Measurements from ENCODE around the gene COG5. TPM values are rescaled to one million over a fixed set of nuclear protein-coding genes. Genes with fewer than 3 reads are reported as not detected.

Gene COG5
- total and polyA plus RNA-seq, 2 of the 4 experiments (the other 2 are of a cell fraction) = 18.5 to 27.4 TPM

GRCh38 chr7:107212725-107213124 is 351.0 kb downstream of the COG5 start:
- peaks cover 3% of the 10 kb centered on the region; the same call in 1 of the 2 replicates for H3K9me1 ChIP-seq (ENCODE audit: insufficient read depth, low read length)
- H2AK5ac ChIP-seq (ENCODE audit: low read depth, low read length) = no peak overlapping the region
- no peak overlapping the region for H3K56ac ChIP-seq (ENCODE audit: extremely low read depth, insufficient read depth, low read length)
- H3K27ac ChIP-seq (ENCODE audit: insufficient read depth, low read length) = no peak overlapping the region
- peaks cover 5% of the 10 kb centered on the region for H3K36me3 ChIP-seq (ENCODE audit: control insufficient read depth, insufficient read depth, low read length)
- H3K9me3 ChIP-seq (ENCODE audit: control insufficient read depth, insufficient read depth, low read length) = no peaks in the 10 kb centered on the region; the same call in 1 of the 2 replicates
- WGBS, 2 experiments (ENCODE audit: extremely low coverage in 2 of 2, insufficient read length in 1 of 2) = no CpG with 5 or more reads among the region's 2 CpGs
- H2BK20ac ChIP-seq (ENCODE audit: low read depth, low read length) = no peak overlapping the region
- H3K79me1 ChIP-seq (ENCODE audit: low read depth in 1 of 2, low read length in 2 of 2) = peaks cover 0 to 4% of the 10 kb centered on the region in 2 experiments; a peak in 3 of 4 replicates
- BruUV-seq (replicated peaks) = no TSS peak
- peaks cover 4% of the 10 kb centered on the region; the same call in 1 of the 2 replicates for H3K4me1 ChIP-seq (ENCODE audit: control insufficient read depth, insufficient read depth, low read length)
- no peak overlapping the region for H2BK15ac ChIP-seq (ENCODE audit: low read depth, low read length)
- no peak overlapping the region for H3K9ac ChIP-seq (ENCODE audit: low read depth, low read length)
- H2AFZ ChIP-seq (replicated peaks; ENCODE audit: low read length, poor library complexity) = no peak overlapping the region
- no peak overlapping the region for H4K8ac ChIP-seq (ENCODE audit: low read depth in 2 of 2, low read length in 2 of 2)
- no peak for DNase-seq
- H3K4me2 ChIP-seq (ENCODE audit: low read depth, low read length) = no peak overlapping the region
- ChIA-PET CTCF (interaction anchor here (0.7 to 1.0 kb wide), 2 partner anchors 29 to 122 kb away, joined by 3 read pairs; no protein-coding TSS in a partner anchor), POLR2A (ENCODE audit: unreplicated experiment) (no interaction called here)
- H2BK5ac ChIP-seq (ENCODE audit: low read depth, low read length, poor library complexity, severe bottlenecking) = no peak overlapping the region
- in situ Hi-C loops (cut with MboI; ENCODE audit: low sequenced_read_pairs) = no loop called here
- TF ChIP-seq POLR2A (IDR thresholded peaks at IDR 0.05; ENCODE audit: low read depth, low read length) (no peak), FOS (IDR thresholded peaks at IDR 0.05; ENCODE audit: low read depth, low read length) (no peak), BHLHE40 (IDR thresholded peaks at IDR 0.05; ENCODE audit: low read depth, low read length) (no peak), ELK1 (IDR thresholded peaks at IDR 0.05; ENCODE audit: borderline replicate concordance, low read depth, low read length) (no peak), RAD21 (IDR thresholded peaks at IDR 0.05; ENCODE audit: low read length) (no peak), SMC3 (IDR thresholded peaks at IDR 0.05; ENCODE audit: low read depth, low read length) (no peak), RCOR1 (IDR thresholded peaks at IDR 0.05; ENCODE audit: insufficient replicate concordance, low read length) (no peak)
- H3K4me3 ChIP-seq (ENCODE audit: insufficient read depth, low read depth, low read length) = no peak overlapping the region
- no peaks in the 10 kb centered on the region for H3K27me3 ChIP-seq (ENCODE audit: control insufficient read depth, insufficient read depth, low read length)
- no peak overlapping the region for H4K5ac ChIP-seq (ENCODE audit: low read depth, low read length)
- no peak for ATAC-seq (ENCODE audit: low read depth)
- no peak overlapping the region for H2AK9ac ChIP-seq (replicated peaks; ENCODE audit: low read depth, low read length, poor library complexity)
- no peak overlapping the region for H3K18ac ChIP-seq (ENCODE audit: low read depth, low read length)
- H2BK120ac ChIP-seq (ENCODE audit: low read depth, low read length) = no peak overlapping the region
- no peak overlapping the region for H3K23ac ChIP-seq (ENCODE audit: low read depth, low read length)
- H3K4ac ChIP-seq (ENCODE audit: low read depth, low read length) = no peak overlapping the region
- no peak overlapping the region for H4K91ac ChIP-seq (ENCODE audit: insufficient read depth, low read depth, low read length)
- H4K20me1 ChIP-seq (ENCODE audit: insufficient read depth, low read length) = no peaks in the 10 kb centered on the region
- no peak overlapping the region for H3K14ac ChIP-seq (replicated peaks; ENCODE audit: low read depth, low read length)
- dilution Hi-C loops (cut with HindIII; ENCODE audit: low sequenced_read_pairs, unreplicated experiment) = no loop called here
- intact Hi-C loops (cut with micrococcal nuclease) = no loop called here

All from IMR-90 (cell line).